Choroid plexus epithelial cell (primary cell): ENCODE measurements around the gene RXRA.

Source experiments
- DNase-seq: peaks from one replicate; pipeline ENCODE4 v3.0.0-alpha.2; 2010; ENCODE audit warnings: low read depth
- H3K4me3 ChIP-seq: 2 replicates; pipeline ENCODE4 v1.5.1; 2011; ENCODE audit warnings: low read depth, mild to moderate bottlenecking, control low read depth, low read length, moderate library complexity
- CTCF ChIP-seq: conservative IDR thresholded peaks from 2 replicates; pipeline ENCODE4 v1.5.1; 2011; ENCODE audit warnings: low read depth, mild to moderate bottlenecking, control low read depth, inconsistent platforms, low read length, moderate library complexity

Gene RXRA

DNA sequence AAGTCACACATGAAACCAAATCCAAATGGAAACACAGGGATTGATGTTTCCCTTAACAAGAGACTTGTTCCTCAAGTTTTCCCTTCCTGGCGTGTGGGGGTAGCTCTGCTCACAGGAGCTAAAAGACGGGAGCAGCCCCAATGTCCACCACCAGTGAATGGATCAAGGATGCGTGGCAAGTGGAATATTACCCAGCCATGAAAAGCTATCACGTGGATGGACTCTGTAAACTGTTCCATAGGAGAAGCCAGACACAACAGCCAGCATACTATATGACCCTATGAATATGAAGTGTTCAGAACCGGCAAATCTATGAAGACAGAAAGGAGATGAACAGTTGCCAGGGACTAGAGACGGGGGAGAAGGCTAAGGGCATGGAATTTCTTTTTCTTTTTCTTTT, 28.3 kb upstream of the RXRA start:
- DNase-seq: no peak
- H3K4me3 ChIP-seq: no peak overlapping the region
- TF ChIP-seq CTCF: no peak

GRCh38 chr9:134299068-134299467, 27.2 kb upstream of the RXRA start:
- DNase-seq: no peak
- TF ChIP-seq CTCF: no peak
- no peak overlapping the region for H3K4me3 ChIP-seq

DNA sequence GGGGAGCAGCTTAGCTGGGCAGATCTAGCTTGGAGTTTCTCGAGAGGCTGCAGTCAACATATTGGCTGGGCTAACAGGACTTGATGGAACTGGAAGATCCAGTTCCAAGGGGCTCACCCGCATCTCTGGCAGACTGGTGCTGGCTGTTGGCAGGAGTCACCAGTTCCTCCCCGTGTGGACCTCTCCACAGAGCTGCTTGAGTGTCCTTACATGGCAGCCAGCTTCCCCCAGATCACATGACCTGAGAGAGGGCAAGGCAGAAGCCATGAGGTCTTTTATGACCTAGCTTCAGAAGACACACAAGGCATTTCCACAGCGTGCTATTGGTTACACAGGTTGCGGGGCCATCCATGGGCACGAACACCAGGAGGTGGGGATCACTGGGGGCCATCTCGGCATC, 26.4 kb upstream of the RXRA start:
- no peak for TF ChIP-seq CTCF
- no peak overlapping the region for H3K4me3 ChIP-seq
- DNase-seq: no peak

- no peak for TF ChIP-seq CTCF
- no peak for DNase-seq
- no peak overlapping the region for H3K4me3 ChIP-seq
Measured at GRCh38 chr9:134301387-134302129, 24.7 kb upstream of the RXRA start.

DNA sequence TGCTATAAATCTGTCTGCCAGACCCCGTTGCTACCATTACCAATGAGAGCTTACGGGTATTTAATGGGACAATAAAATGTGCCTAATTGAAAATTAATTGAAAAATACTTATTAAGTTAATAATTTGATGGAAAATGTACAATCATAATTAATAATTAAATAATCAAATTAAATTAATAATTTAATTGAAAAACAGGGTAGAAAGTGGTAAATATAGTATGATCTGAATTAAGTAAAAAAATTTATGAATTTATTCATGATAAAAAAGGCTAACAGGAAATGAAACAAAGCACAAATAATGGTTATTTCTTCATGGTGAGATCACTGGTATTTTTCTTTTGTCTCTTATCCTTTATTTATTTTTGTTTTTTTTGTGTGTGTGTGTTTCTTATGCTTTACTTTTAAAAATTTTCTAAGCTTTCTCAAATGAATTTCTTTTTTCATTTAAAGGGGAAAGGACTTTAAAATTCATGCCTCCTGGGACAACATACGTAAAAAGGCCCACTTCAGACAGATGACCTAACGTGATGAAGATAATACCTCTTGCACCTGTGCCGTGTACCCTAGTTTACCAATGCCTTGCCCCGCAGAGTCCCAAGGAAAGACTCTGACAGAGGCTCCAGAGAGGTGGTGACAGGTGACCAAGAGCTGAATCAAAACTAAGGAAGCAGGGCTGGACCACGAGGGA, 24.0 kb upstream of the RXRA start:
- TF ChIP-seq CTCF: no peak
- no peak for DNase-seq
- H3K4me3 ChIP-seq: no peak overlapping the region

DNA sequence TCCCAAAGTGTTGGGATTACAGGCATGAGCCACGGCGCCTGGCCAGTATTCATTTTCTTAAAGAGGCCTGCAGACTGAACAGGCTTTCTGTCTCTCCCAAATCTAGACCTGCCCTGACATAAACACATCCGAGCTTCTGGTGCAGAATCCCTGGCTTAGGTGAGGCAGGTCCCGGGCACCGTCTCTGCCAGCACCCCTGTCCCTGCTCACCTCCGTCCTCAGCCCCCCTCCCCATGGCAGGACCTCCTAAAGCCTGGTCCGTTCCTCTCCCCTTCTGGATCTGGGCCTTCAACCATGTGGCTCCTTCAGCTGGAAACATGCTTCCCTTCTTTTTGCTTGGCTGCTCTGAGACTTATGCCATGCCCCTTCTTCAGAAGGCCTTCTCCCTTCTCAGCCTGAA, 22.7 kb upstream of the RXRA start:
- no peak for DNase-seq
- no peak for TF ChIP-seq CTCF
- H3K4me3 ChIP-seq: no peak overlapping the region

- no peak overlapping the region for H3K4me3 ChIP-seq
- no peak for DNase-seq
- no peak for TF ChIP-seq CTCF
Measured at GRCh38 chr9:134304261-134304660, 22.0 kb upstream of the RXRA start.
